ENCODE results near the gene HOXA13.
A peak's percentile ranks its signal among the peaks of the same experiment; 100 is the strongest.

The HOXA13 gene
- 0 to 1.6 (median 0) reads per million in 9 experiments for total RNA-seq

GRCh38 chr7:27199849-27200760, at the start of gene HOXA13:
HOXA13 (minus strand) TSS chr7:27200091; CDS start chr7:27200077, 14 bp downstream.
- H3K27ac Mint-ChIP-seq: no peak within 1 kb of the TSS
- peaks cover 39 to 41% of the 10 kb centered on the region in 2 donors for H3K4me1 Mint-ChIP-seq (ENCODE audit: low read depth in 2 of 2)
- H3K36me3 Mint-ChIP-seq (ENCODE audit: insufficient read depth): peaks cover 29% of the 10 kb centered on the region
- H3K27me3 Mint-ChIP-seq: peaks cover 90 to 100% of the 10 kb centered on the region in 2 donors
- H3K4me3 Mint-ChIP-seq: peak within 1 kb of the TSS; percentile 76 to 83
- no peak for DNase-seq
- no peaks in the 10 kb centered on the region for H3K9me3 Mint-ChIP-seq
- peak; percentile 70 for ATAC-seq (replicated peaks)

GRCh38 chr7:27248911-27249723, 49.2 kb upstream of the HOXA13 start:
- Mint-ChIP-seq H3K4me3 (no peak overlapping the region), H3K36me3 (ENCODE audit: insufficient read depth) (no peaks in the 10 kb centered on the region), H3K27me3 (peaks cover 89 to 99% of the 10 kb centered on the region in 2 donors), H3K27ac (no peak overlapping the region), H3K9me3 (no peaks in the 10 kb centered on the region), H3K4me1 (ENCODE audit: low read depth in 2 of 2) (peaks cover 5 to 22% of the 10 kb centered on the region in 2 donors)
- no peak for DNase-seq
- no peak for ATAC-seq (replicated peaks)

- peaks cover 89 to 100% of the 10 kb centered on the region in 2 donors for H3K27me3 Mint-ChIP-seq
- H3K4me1 Mint-ChIP-seq (ENCODE audit: low read depth in 2 of 2): peaks cover 8 to 25% of the 10 kb centered on the region in 2 donors
- ATAC-seq (replicated peaks) (no peak), DNase-seq (no peak)
- H3K4me3 Mint-ChIP-seq: no peak overlapping the region
- no peaks in the 10 kb centered on the region for H3K9me3 Mint-ChIP-seq
- no peak overlapping the region for H3K27ac Mint-ChIP-seq
- H3K36me3 Mint-ChIP-seq (ENCODE audit: insufficient read depth): no peaks in the 10 kb centered on the region
Measured at GRCh38 chr7:27248427-27248806, 48.5 kb upstream of the HOXA13 start.

GRCh38 chr7:27247452-27248426, 47.8 kb upstream of the HOXA13 start:
- DNase-seq: no peak
- Mint-ChIP-seq H3K4me1 (ENCODE audit: low read depth in 2 of 2) (peaks cover 9 to 25% of the 10 kb centered on the region in 2 donors), H3K36me3 (ENCODE audit: insufficient read depth) (peaks cover 3% of the 10 kb centered on the region), H3K4me3 (no peak overlapping the region), H3K27me3 (peaks cover 85 to 100% of the 10 kb centered on the region in 2 donors), H3K9me3 (no peaks in the 10 kb centered on the region), H3K27ac (no peak overlapping the region)
- no peak for ATAC-seq (replicated peaks)

- Mint-ChIP-seq H3K36me3 (ENCODE audit: insufficient read depth) (peaks cover 8% of the 10 kb centered on the region), H3K4me1 (ENCODE audit: low read depth in 2 of 2) (peaks cover 13 to 25% of the 10 kb centered on the region in 2 donors), H3K27ac (no peak overlapping the region), H3K4me3 (no peak overlapping the region), H3K9me3 (no peaks in the 10 kb centered on the region), H3K27me3 (peaks cover 85 to 100% of the 10 kb centered on the region in 2 donors)
- DNase-seq (no peak), ATAC-seq (replicated peaks) (no peak)
Measured at GRCh38 chr7:27247000-27247399, 47.1 kb upstream of the HOXA13 start.

- ATAC-seq (replicated peaks) (no peak), DNase-seq (no peak)
- peaks cover 89 to 100% of the 10 kb centered on the region in 2 donors for H3K27me3 Mint-ChIP-seq
- no peaks in the 10 kb centered on the region for H3K9me3 Mint-ChIP-seq
- H3K27ac Mint-ChIP-seq: no peak overlapping the region
- peaks cover 13 to 24% of the 10 kb centered on the region in 2 donors for H3K4me1 Mint-ChIP-seq (ENCODE audit: low read depth in 2 of 2)
- peaks cover 8% of the 10 kb centered on the region for H3K36me3 Mint-ChIP-seq (ENCODE audit: insufficient read depth)
- peak overlapping the region; percentile 4 to 50 for H3K4me3 Mint-ChIP-seq
Measured at GRCh38 chr7:27245798-27246691, 46.2 kb upstream of the HOXA13 start.

- peaks cover 13 to 25% of the 10 kb centered on the region in 2 donors for H3K4me1 Mint-ChIP-seq (ENCODE audit: low read depth in 2 of 2)
- H3K9me3 Mint-ChIP-seq: no peaks in the 10 kb centered on the region
- H3K36me3 Mint-ChIP-seq (ENCODE audit: insufficient read depth): peaks cover 8% of the 10 kb centered on the region
- peak overlapping the region; percentile 1 to 25 for H3K4me3 Mint-ChIP-seq
- ATAC-seq (replicated peaks) (no peak), DNase-seq (no peak)
- peaks cover 89 to 100% of the 10 kb centered on the region in 2 donors for H3K27me3 Mint-ChIP-seq
- H3K27ac Mint-ChIP-seq: no peak overlapping the region
Measured at GRCh38 chr7:27245124-27245797, 45.4 kb upstream of the HOXA13 start.

- no peak overlapping the region for H3K27ac Mint-ChIP-seq
- peak overlapping the region; percentile 1 to 25 for H3K4me3 Mint-ChIP-seq
Measured at GRCh38 chr7:27244488-27245123, 44.7 kb upstream of the HOXA13 start.

GRCh38 chr7:27243340-27244163, 43.7 kb upstream of the HOXA13 start:
- Mint-ChIP-seq H3K4me3 (peak overlapping the region; percentile 40 to 54), H3K27ac (no peak overlapping the region), H3K4me1 (ENCODE audit: low read depth in 2 of 2) (peaks cover 13 to 18% of the 10 kb centered on the region in 2 donors), H3K9me3 (no peaks in the 10 kb centered on the region), H3K27me3 (peaks cover 84 to 100% of the 10 kb centered on the region in 2 donors), H3K36me3 (ENCODE audit: insufficient read depth) (peaks cover 8% of the 10 kb centered on the region)
- no peak for ATAC-seq (replicated peaks)
- DNase-seq: no peak

More at GRCh38 chr7:27244488-27245123, 44.7 kb upstream of the HOXA13 start:
- Mint-ChIP-seq H3K4me1 (ENCODE audit: low read depth in 2 of 2) (peaks cover 13 to 22% of the 10 kb centered on the region in 2 donors), H3K36me3 (ENCODE audit: insufficient read depth) (peaks cover 8% of the 10 kb centered on the region), H3K27me3 (peaks cover 88 to 100% of the 10 kb centered on the region in 2 donors), H3K9me3 (no peaks in the 10 kb centered on the region)
- DNase-seq (no peak), ATAC-seq (replicated peaks) (no peak)

GRCh38 chr7:27242555-27243339, 42.9 kb upstream of the HOXA13 start, which contains the start of gene EVX1:
EVX1 (plus strand) TSS chr7:27242802; CDS start chr7:27243031, 229 bp downstream.
- H3K36me3 Mint-ChIP-seq (ENCODE audit: insufficient read depth): peaks cover 8% of the 10 kb centered on the region
- no peak within 1 kb of the TSS for H3K27ac Mint-ChIP-seq
- peak in 1 of 3 experiments; percentile 4 for DNase-seq
- peak within 1 kb of the TSS; percentile 40 to 54 for H3K4me3 Mint-ChIP-seq
- H3K9me3 Mint-ChIP-seq: no peaks in the 10 kb centered on the region
- ATAC-seq (replicated peaks): peak; percentile 51
- H3K27me3 Mint-ChIP-seq: peaks cover 84 to 100% of the 10 kb centered on the region in 2 donors
- peaks cover 13 to 18% of the 10 kb centered on the region in 2 donors for H3K4me1 Mint-ChIP-seq (ENCODE audit: low read depth in 2 of 2)
